CD4-positive, alpha-beta memory T cell (primary cell): ENCODE data around the gene ADORA2A. TPM values are rescaled to one million over a fixed set of nuclear protein-coding genes. Genes with fewer than 3 reads are reported as not detected.

Experiments
- CTCF ChIA-PET: fragments of 350-600 bp; sonication (Branson Sonifier 250); formaldehyde crosslinking; loops from one replicate; lab custom pipeline; 2021; ENCODE audit warnings: inconsistent platforms; ENCODE audit not compliant: partially characterized antibody; lab: Charles Lee
- POLR2A ChIA-PET: fragments of 350-600 bp; sonication (Branson Sonifier 250); formaldehyde crosslinking; loops from one replicate; lab custom pipeline; 2021; ENCODE audit not compliant: partially characterized antibody; lab: Charles Lee
- DNase-seq, 5 donors: peaks; one replicate each; pipeline versions ENCODE4 v3.0.0 to v3.0.0-alpha.2; 2020 to 2022; ENCODE audit warnings: mixed read lengths in 1 of 5
- H3K27ac ChIP-seq: one replicate; pipeline ENCODE4 v1.7.0; 2013; ENCODE audit warnings: low read depth, low read length
- H3K27me3 ChIP-seq: 2 replicates; pipeline ENCODE4 v1.7.0; 2013; ENCODE audit warnings: mild to moderate bottlenecking, low read length, moderate library complexity; ENCODE audit not compliant: insufficient read depth
- H3K36me3 ChIP-seq: 2 replicates; pipeline ENCODE4 v1.7.0; 2013; ENCODE audit warnings: mild to moderate bottlenecking, low read length, moderate library complexity; ENCODE audit not compliant: insufficient read depth
- H3K4me1 ChIP-seq: 2 replicates; pipeline ENCODE4 v1.7.0; 2013; ENCODE audit warnings: mild to moderate bottlenecking, low read length, moderate library complexity; ENCODE audit not compliant: insufficient read depth
- H3K4me3 ChIP-seq, 2 donors: one replicate each; pipeline ENCODE4 v1.7.0; 2013; ENCODE audit warnings: low read length in 2 of 2, mild to moderate bottlenecking in 1 of 2
- H3K9me3 ChIP-seq, 2 donors: one replicate each; pipeline ENCODE4 v1.7.0; 2013; ENCODE audit warnings: low read length in 2 of 2, control low read depth in 1 of 2; ENCODE audit not compliant: control insufficient read depth in 1 of 2
- H3K27ac Mint-ChIP-seq, 7 donors: one replicate each; pipeline ENCODE4 v1.8.0; 2020 to 2021; ENCODE audit warnings: mixed read lengths in 7 of 7, mild to moderate bottlenecking in 6 of 7, inconsistent platforms in 3 of 7, moderate library complexity in 3 of 7
- H3K27me3 Mint-ChIP-seq, 2 donors: one replicate each; pipeline ENCODE4 v1.8.0; 2020 to 2021; ENCODE audit warnings: mixed read lengths in 2 of 2
- H3K36me3 Mint-ChIP-seq, 2 donors: one replicate each; pipeline ENCODE4 v1.8.0; 2020 to 2021; ENCODE audit warnings: mixed read lengths in 2 of 2, inconsistent platforms in 1 of 2, mild to moderate bottlenecking in 1 of 2
- H3K4me1 Mint-ChIP-seq, 4 donors: one replicate each; pipeline ENCODE4 v1.8.0; 2020 to 2021; ENCODE audit warnings: mixed read lengths in 4 of 4, mild to moderate bottlenecking in 1 of 4
- H3K4me3 Mint-ChIP-seq, 8 donors: one replicate each; pipeline ENCODE4 v1.8.0; 2020 to 2021; ENCODE audit warnings: mixed read lengths in 8 of 8, mild to moderate bottlenecking in 7 of 8, moderate library complexity in 6 of 8, inconsistent platforms in 3 of 8
- H3K9me3 Mint-ChIP-seq, 8 donors: one replicate each; pipeline ENCODE4 v1.8.0; 2020 to 2021; ENCODE audit warnings: mixed read lengths in 8 of 8, mild to moderate bottlenecking in 5 of 8, inconsistent platforms in 3 of 8, moderate library complexity in 1 of 8
- intact Hi-C: fragments of 100-400 bp; cut with micrococcal nuclease; formaldehyde crosslinking; loops from one replicate; pipeline ENCODE4 v1.15.1; 2023
- polyA plus RNA-seq, 2 donors: library from polyadenylated mRNA; unstranded; fragments of 300-500 nt; fragmentation: Illumina TruSeq; gene quantifications; one replicate each; pipeline ENCODE4 v1.2.3, GENCODE V29; 2021
- total RNA-seq, 2 experiments: library from RNA; stranded (reverse); gene quantifications; one replicate each; pipeline ENCODE4 v1.2.3, GENCODE V29; 2021

ADORA2A gene
- total and polyA plus RNA-seq, 4 experiments from 2014 or later: 34.5 to 74.7 (median 50.8) TPM

DNA sequence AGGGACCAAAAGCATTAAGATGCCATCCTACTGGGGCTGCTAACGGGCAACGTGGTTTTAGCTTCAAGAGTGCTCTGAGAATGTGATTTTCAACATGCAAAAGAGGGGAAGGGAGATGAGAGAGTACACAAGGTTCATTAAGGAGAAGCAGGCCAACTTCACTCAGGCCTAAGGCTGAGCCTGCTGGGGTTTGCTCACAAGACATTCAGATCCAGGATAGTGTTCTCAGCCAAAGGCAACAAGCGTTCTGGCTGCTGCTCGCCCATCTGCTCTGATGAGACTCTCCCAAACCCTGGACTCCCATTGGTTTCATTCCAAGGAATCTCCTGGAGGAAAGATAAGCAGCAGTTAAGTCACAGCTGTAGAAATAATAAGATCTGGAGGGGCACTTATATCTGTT, 44.2 kb downstream of the ADORA2A start:
- no peak for DNase-seq
- no peak overlapping the region for H3K4me3 ChIP-seq
- ChIA-PET CTCF (no interaction called here), POLR2A (no interaction called here)
- Mint-ChIP-seq H3K36me3 (no peaks in the 10 kb centered on the region), H3K9me3 (no peaks in the 10 kb centered on the region), H3K27me3 (no peaks in the 10 kb centered on the region), H3K4me3 (no peak overlapping the region), H3K27ac (no peak overlapping the region), H3K4me1 (no peaks in the 10 kb centered on the region)
- no peaks in the 10 kb centered on the region for H3K27me3 ChIP-seq
- H3K9me3 ChIP-seq: no peaks in the 10 kb centered on the region
- intact Hi-C loops: no loop called here
- no peaks in the 10 kb centered on the region for H3K4me1 ChIP-seq
- no peaks in the 10 kb centered on the region for H3K36me3 ChIP-seq
- H3K27ac ChIP-seq: no peak overlapping the region

GRCh38 chr22:24473284-24473683, 45.9 kb downstream of the ADORA2A start:
- intact Hi-C loops: no loop called here
- ChIA-PET POLR2A (no interaction called here), CTCF (no interaction called here)
- Histone ChIP-seq H3K27me3 (no peaks in the 10 kb centered on the region), H3K4me1 (no peaks in the 10 kb centered on the region), H3K27ac (no peak overlapping the region), H3K36me3 (no peaks in the 10 kb centered on the region), H3K4me3 (no peak overlapping the region), H3K9me3 (no peaks in the 10 kb centered on the region)
- Mint-ChIP-seq H3K27me3 (no peaks in the 10 kb centered on the region), H3K27ac (no peak overlapping the region), H3K4me1 (no peaks in the 10 kb centered on the region), H3K4me3 (no peak overlapping the region), H3K36me3 (no peaks in the 10 kb centered on the region), H3K9me3 (peaks cover 0 to 3% (median 0%) of the 10 kb centered on the region in 8 donors)
- DNase-seq: no peak

DNA sequence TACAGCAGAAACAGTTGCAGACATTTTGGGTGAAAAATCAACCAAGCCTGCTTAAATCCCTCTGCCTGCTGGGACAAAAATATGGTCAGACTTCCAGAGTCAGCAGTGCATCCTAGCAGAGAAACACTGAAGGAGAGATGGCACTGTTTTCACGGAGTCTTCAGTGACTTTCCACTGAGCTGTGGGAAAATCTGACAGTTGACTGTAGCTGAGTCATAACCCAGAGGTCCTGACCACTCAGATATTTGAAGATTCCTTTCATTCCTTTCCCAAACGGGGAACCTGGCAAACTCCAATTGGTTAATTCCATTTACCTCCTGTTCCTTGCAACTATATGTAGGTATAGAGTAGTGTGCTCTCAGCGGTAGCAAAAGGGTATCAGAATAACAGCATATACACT, 46.8 kb downstream of the ADORA2A start:
- H3K9me3 ChIP-seq: no peaks in the 10 kb centered on the region
- H3K4me3 Mint-ChIP-seq: no peak overlapping the region
- H3K27ac Mint-ChIP-seq: no peak overlapping the region
- H3K4me1 ChIP-seq: no peaks in the 10 kb centered on the region
- no peaks in the 10 kb centered on the region for H3K4me1 Mint-ChIP-seq
- H3K27ac ChIP-seq: no peak overlapping the region
- H3K4me3 ChIP-seq: no peak overlapping the region
- H3K36me3 Mint-ChIP-seq: no peaks in the 10 kb centered on the region
- intact Hi-C loops: no loop called here
- POLR2A ChIA-PET: interaction anchor here (1.6 kb wide), 1 partner anchor 33 kb away, joined by 3 read pairs; no protein-coding TSS in a partner anchor
- no peaks in the 10 kb centered on the region for H3K27me3 ChIP-seq
- H3K36me3 ChIP-seq: no peaks in the 10 kb centered on the region
- H3K9me3 Mint-ChIP-seq: peaks cover 0 to 3% (median 0%) of the 10 kb centered on the region in 8 donors
- CTCF ChIA-PET: interaction anchor here (0.9 kb wide), 1 partner anchor 12 kb away, joined by 3 read pairs; no protein-coding TSS in a partner anchor
- H3K27me3 Mint-ChIP-seq: no peaks in the 10 kb centered on the region
- no peak for DNase-seq

GRCh38 chr22:24474649-24475255, 47.4 kb downstream of the ADORA2A start:
- peaks cover 0 to 3% (median 0%) of the 10 kb centered on the region in 8 donors for H3K9me3 Mint-ChIP-seq
- H3K4me1 Mint-ChIP-seq: no peaks in the 10 kb centered on the region
- H3K27me3 ChIP-seq: no peaks in the 10 kb centered on the region
- no peaks in the 10 kb centered on the region for H3K4me1 ChIP-seq
- intact Hi-C loops: no loop called here
- ChIA-PET CTCF (interaction anchor here (0.9 kb wide), 1 partner anchor 12 kb away, joined by 3 read pairs; no protein-coding TSS in a partner anchor), POLR2A (interaction anchor here (1.6 kb wide), 1 partner anchor 33 kb away, joined by 3 read pairs; no protein-coding TSS in a partner anchor)
- DNase-seq: no peak
- no peaks in the 10 kb centered on the region for H3K36me3 ChIP-seq
- H3K4me3 Mint-ChIP-seq: no peak overlapping the region
- H3K27ac Mint-ChIP-seq: no peak overlapping the region
- H3K4me3 ChIP-seq: no peak overlapping the region
- H3K9me3 ChIP-seq: no peaks in the 10 kb centered on the region
- no peak overlapping the region for H3K27ac ChIP-seq
- H3K36me3 Mint-ChIP-seq: no peaks in the 10 kb centered on the region
- H3K27me3 Mint-ChIP-seq: no peaks in the 10 kb centered on the region

- H3K4me3 ChIP-seq: no peak overlapping the region
- CTCF ChIA-PET: interaction anchor here (0.6 to 0.9 kb wide), 2 partner anchors 17 to 22 kb away, joined by 3 to 6 read pairs; no protein-coding TSS in a partner anchor
- H3K36me3 ChIP-seq: no peaks in the 10 kb centered on the region
- no peaks in the 10 kb centered on the region for H3K9me3 ChIP-seq
- H3K4me3 Mint-ChIP-seq: no peak overlapping the region
- H3K27me3 Mint-ChIP-seq: no peaks in the 10 kb centered on the region
- no peaks in the 10 kb centered on the region for H3K36me3 Mint-ChIP-seq
- no peak for DNase-seq
- POLR2A ChIA-PET: interaction anchor here (1.3 kb wide), 1 partner anchor 54 kb away, joined by 4 read pairs; the partner anchor contains the start of gene ADORA2A
- intact Hi-C loops: no loop called here
- H3K4me1 ChIP-seq: no peaks in the 10 kb centered on the region
- peaks cover 5 to 8% (median 6%) of the 10 kb centered on the region in 4 donors for H3K4me1 Mint-ChIP-seq
- H3K27ac Mint-ChIP-seq: no peak overlapping the region
- peaks cover 0 to 3% (median 0%) of the 10 kb centered on the region in 8 donors for H3K9me3 Mint-ChIP-seq
- no peak overlapping the region for H3K27ac ChIP-seq
- no peaks in the 10 kb centered on the region for H3K27me3 ChIP-seq
Measured at GRCh38 chr22:24481641-24482040, 54.2 kb downstream of the ADORA2A start.

DNA sequence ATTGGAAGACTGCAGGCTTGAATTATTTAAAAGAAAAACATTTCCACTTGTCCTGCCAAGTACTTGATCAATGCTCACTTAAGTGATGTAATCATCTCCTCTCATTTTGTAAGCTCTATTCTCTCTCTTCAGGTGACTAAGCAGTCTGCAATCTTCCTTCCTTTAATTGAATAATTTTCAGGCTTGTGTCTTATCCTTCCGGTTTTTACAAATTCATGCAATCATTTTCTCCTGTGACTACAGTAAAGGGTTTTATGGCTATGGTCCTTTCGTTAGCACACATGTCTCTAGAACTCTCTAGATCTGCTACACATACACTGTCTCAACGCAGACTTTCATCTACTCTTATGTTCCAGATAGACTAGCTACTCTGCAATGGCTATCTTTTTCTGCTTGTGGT, 55.2 kb downstream of the ADORA2A start:
- Histone ChIP-seq H3K9me3 (no peaks in the 10 kb centered on the region), H3K27ac (no peak overlapping the region), H3K4me3 (no peak overlapping the region), H3K27me3 (no peaks in the 10 kb centered on the region), H3K36me3 (no peaks in the 10 kb centered on the region), H3K4me1 (no peaks in the 10 kb centered on the region)
- Mint-ChIP-seq H3K27me3 (no peaks in the 10 kb centered on the region), H3K27ac (no peak overlapping the region), H3K4me3 (no peak overlapping the region), H3K4me1 (peaks cover 5 to 11% (median 8%) of the 10 kb centered on the region in 4 donors), H3K36me3 (no peaks in the 10 kb centered on the region), H3K9me3 (no peaks in the 10 kb centered on the region)
- ChIA-PET CTCF (no interaction called here), POLR2A (no interaction called here)
- DNase-seq: no peak
- intact Hi-C loops: no loop called here

GRCh38 chr22:24482998-24483397, 55.6 kb downstream of the ADORA2A start:
- Histone ChIP-seq H3K4me1 (no peaks in the 10 kb centered on the region), H3K4me3 (no peak overlapping the region), H3K27me3 (no peaks in the 10 kb centered on the region), H3K27ac (no peak overlapping the region), H3K36me3 (no peaks in the 10 kb centered on the region), H3K9me3 (no peaks in the 10 kb centered on the region)
- intact Hi-C loops: no loop called here
- POLR2A ChIA-PET: no interaction called here
- Mint-ChIP-seq H3K4me3 (no peak overlapping the region), H3K27me3 (no peaks in the 10 kb centered on the region), H3K36me3 (no peaks in the 10 kb centered on the region), H3K27ac (peak overlapping the region in 1 of 7 donors; percentile 20), H3K4me1 (peaks cover 5 to 11% (median 8%) of the 10 kb centered on the region in 4 donors), H3K9me3 (no peaks in the 10 kb centered on the region)
- DNase-seq: no peak
- CTCF ChIA-PET: interaction anchor here (0.9 to 2.3 kb wide), 3 partner anchors 36 to 61 kb away, joined by 3 to 5 read pairs (median 3); no protein-coding TSS in a partner anchor
